Measurements from ENCODE around the gene NAGLU. TPM values are rescaled to one million over a fixed set of nuclear protein-coding genes. Genes with fewer than 3 reads are reported as not detected.

Gene NAGLU
- 21.9 and 31.2 TPM in 2 replicates for total RNA-seq (2014; rRNA removed; shearing (Covaris generic))
- polyA plus RNA-seq (2016; fragmentation: Nextera tagmentation; extraction: Ambion mirVana), result 12.0 and 13.0 TPM in 2 replicates
- long read RNA-seq, partial matches to known transcripts, result 0 of 1 reads
- long read RNA-seq, other reads (novel, unspliced or antisense), result 0 of 1 reads

DNA sequence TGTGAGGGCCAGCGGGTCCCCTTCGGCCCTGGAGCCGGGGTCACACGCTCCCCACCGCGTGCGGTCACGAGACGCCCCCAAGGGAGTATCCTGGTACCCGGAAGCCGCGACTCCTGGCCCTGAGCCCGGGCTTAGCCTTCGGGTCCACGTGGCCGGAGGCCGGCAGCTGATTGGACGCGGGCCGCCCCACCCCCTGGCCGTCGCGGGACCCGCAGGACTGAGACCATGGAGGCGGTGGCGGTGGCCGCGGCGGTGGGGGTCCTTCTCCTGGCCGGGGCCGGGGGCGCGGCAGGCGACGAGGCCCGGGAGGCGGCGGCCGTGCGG, at the start of gene NAGLU:
Gene NAGLU (plus strand): TSS at position 194 of the 324 bp plus-strand sequence. CDS start 32 bp downstream, at position 226.
- Mint-ChIP-seq H3K9me3 (no peaks in the 10 kb centered on the region; the same call in 2 of the 3 replicates), H3K4me3 (peak within 1 kb of the TSS; percentile 83), H3K4me1 (peaks cover 18% of the 10 kb centered on the region), H3K27ac (peak within 1 kb of the TSS; percentile 52), H3K27me3 (ENCODE audit: insufficient read depth, low read depth, poor library complexity) (peaks cover 16% of the 10 kb centered on the region), H3K36me3 (ENCODE audit: low read depth) (peaks cover 15% of the 10 kb centered on the region)
- H4K20me1 ChIP-seq (replicated peaks; ENCODE audit: insufficient read depth), result no peaks in the 10 kb centered on the region
- DNase-seq (ENCODE audit: low spot score) (peak; percentile 94), ATAC-seq (peak; percentile 81)
- peaks cover 24% of the 10 kb centered on the region; the same call in 1 of the 2 replicates for H3F3A ChIP-seq (replicated peaks; ENCODE audit: low read depth)
- no peaks in the 10 kb centered on the region for H3K36me3 ChIP-seq (ENCODE audit: insufficient read depth)
- peak within 1 kb of the TSS; percentile 95 for H3K4me2 ChIP-seq
- H3K27ac ChIP-seq (ENCODE audit: low read depth), result peak within 1 kb of the TSS; percentile 66
- TF ChIP-seq EZH2phosphoT487 (IDR thresholded peaks at IDR 0.05; ENCODE audit: unreplicated experiment) (no peak), POLR2AphosphoS5 (IDR thresholded peaks at IDR 0.05; ENCODE audit: low read depth) (peak; percentile 66)
- peaks cover 18% of the 10 kb centered on the region for H3K4me1 ChIP-seq (ENCODE audit: insufficient read depth)
- no peaks in the 10 kb centered on the region for H3K9me2 ChIP-seq (ENCODE audit: insufficient read depth)
- H2AFZ ChIP-seq, result 0 out of 2 replicates have a peak within 1 kb of the TSS, but pooled peaks have one; percentile 28
- H3K4me3 ChIP-seq, result peak within 1 kb of the TSS; percentile 68
- H3K79me2 ChIP-seq (replicated peaks; ENCODE audit: insufficient read depth), result no peaks in the 10 kb centered on the region
- peaks cover 29% of the 10 kb centered on the region for H3K27me3 ChIP-seq (ENCODE audit: insufficient read depth)

- Histone ChIP-seq H3F3A (replicated peaks; ENCODE audit: low read depth) (no peaks in the 10 kb centered on the region; the same call in 1 of the 2 replicates), H3K36me3 (ENCODE audit: insufficient read depth) (peaks cover 47% of the 10 kb centered on the region), H3K4me3 (no peak overlapping the region), H3K4me2 (no peak overlapping the region), H3K9me2 (ENCODE audit: insufficient read depth) (no peaks in the 10 kb centered on the region), H4K20me1 (replicated peaks; ENCODE audit: insufficient read depth) (no peaks in the 10 kb centered on the region; the same call in 1 of the 2 replicates), H3K27ac (ENCODE audit: low read depth) (no peak overlapping the region), H3K79me2 (replicated peaks; ENCODE audit: insufficient read depth) (no peaks in the 10 kb centered on the region), H3K4me1 (ENCODE audit: insufficient read depth) (no peaks in the 10 kb centered on the region), H3K27me3 (ENCODE audit: insufficient read depth) (no peaks in the 10 kb centered on the region), H2AFZ (no peak overlapping the region)
- no peaks in the 10 kb centered on the region for H3K4me1 Mint-ChIP-seq
- no peak overlapping the region for H3K4me3 Mint-ChIP-seq
- TF ChIP-seq CREB1 (CRISPR knock-in tag; IDR thresholded peaks at IDR 0.05; ENCODE audit: low read depth), result no peak
- no peak for TF ChIP-seq STAT1 (IDR thresholded peaks at IDR 0.05; ENCODE audit: unreplicated experiment)
- ATAC-seq (no peak), DNase-seq (ENCODE audit: low spot score) (no peak)
- H3K9me3 Mint-ChIP-seq, result no peaks in the 10 kb centered on the region
- no peak overlapping the region for H3K27ac Mint-ChIP-seq
- peaks cover 45% of the 10 kb centered on the region for H3K36me3 Mint-ChIP-seq (ENCODE audit: low read depth)
- no peaks in the 10 kb centered on the region for H3K27me3 Mint-ChIP-seq (ENCODE audit: insufficient read depth, low read depth, poor library complexity)
These were observed 48.0 kb upstream of the NAGLU start for GRCh38 chr17:42488032-42488431.

DNA sequence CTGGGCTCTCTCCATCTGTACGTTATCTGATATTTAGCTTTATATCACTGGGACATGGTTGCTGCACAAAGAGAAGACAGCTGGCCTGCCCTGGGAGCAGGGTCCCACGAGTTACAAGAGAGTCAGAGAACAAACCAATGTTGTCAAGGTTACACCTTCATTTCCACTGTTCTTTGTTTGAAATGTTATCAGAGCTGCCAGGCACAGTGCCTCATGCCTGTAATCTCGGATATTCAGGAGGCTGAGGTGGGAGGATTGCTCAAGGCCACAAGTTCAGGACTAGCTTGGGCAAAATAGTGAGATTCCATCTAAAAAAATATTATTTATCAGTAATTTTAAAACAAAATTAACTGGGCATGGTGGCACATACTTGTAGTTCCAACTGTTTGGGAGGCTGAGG, 42.7 kb upstream of the NAGLU start:
- H4K20me1 ChIP-seq (replicated peaks; ENCODE audit: insufficient read depth), result no peaks in the 10 kb centered on the region; the same call in 1 of the 2 replicates
- H3K36me3 Mint-ChIP-seq (ENCODE audit: low read depth), result peaks cover 58% of the 10 kb centered on the region
- H3K4me3 Mint-ChIP-seq, result no peak overlapping the region
- no peaks in the 10 kb centered on the region for H3K9me2 ChIP-seq (ENCODE audit: insufficient read depth)
- H3F3A ChIP-seq (replicated peaks; ENCODE audit: low read depth), result no peaks in the 10 kb centered on the region
- H3K36me3 ChIP-seq (ENCODE audit: insufficient read depth), result peaks cover 43% of the 10 kb centered on the region
- H3K4me1 ChIP-seq (ENCODE audit: insufficient read depth), result no peaks in the 10 kb centered on the region
- H3K79me2 ChIP-seq (replicated peaks; ENCODE audit: insufficient read depth), result no peaks in the 10 kb centered on the region
- H3K27ac ChIP-seq (ENCODE audit: low read depth), result no peak overlapping the region
- H3K27ac Mint-ChIP-seq, result no peak overlapping the region
- ATAC-seq, result no peak
- no peak overlapping the region for H3K4me2 ChIP-seq
- H3K9me3 Mint-ChIP-seq, result no peaks in the 10 kb centered on the region
- no peaks in the 10 kb centered on the region for H3K27me3 ChIP-seq (ENCODE audit: insufficient read depth)
- no peaks in the 10 kb centered on the region for H3K27me3 Mint-ChIP-seq (ENCODE audit: insufficient read depth, low read depth, poor library complexity)
- DNase-seq (ENCODE audit: low spot score), result no peak
- no peak overlapping the region for H2AFZ ChIP-seq
- H3K4me3 ChIP-seq, result no peak overlapping the region
- H3K4me1 Mint-ChIP-seq, result no peaks in the 10 kb centered on the region
- TF ChIP-seq JUNB (IDR thresholded peaks at IDR 0.05; ENCODE audit: unreplicated experiment) (no peak), CREB1 (CRISPR knock-in tag; IDR thresholded peaks at IDR 0.05; ENCODE audit: low read depth) (no peak), ZNF114 (CRISPR knock-in tag; IDR thresholded peaks at IDR 0.05) (no peak), EZH2phosphoT487 (IDR thresholded peaks at IDR 0.05; ENCODE audit: unreplicated experiment) (no peak), POLR2AphosphoS5 (IDR thresholded peaks at IDR 0.05; ENCODE audit: low read depth) (no peak), NANOG (IDR thresholded peaks at IDR 0.05; ENCODE audit: borderline replicate concordance) (no peak), EZH2 (IDR thresholded peaks at IDR 0.05; ENCODE audit: low read depth, unreplicated experiment) (no peak), REST (IDR thresholded peaks at IDR 0.05; ENCODE audit: unreplicated experiment) (no peak)
- TF ChIP-seq, protein P1, sequence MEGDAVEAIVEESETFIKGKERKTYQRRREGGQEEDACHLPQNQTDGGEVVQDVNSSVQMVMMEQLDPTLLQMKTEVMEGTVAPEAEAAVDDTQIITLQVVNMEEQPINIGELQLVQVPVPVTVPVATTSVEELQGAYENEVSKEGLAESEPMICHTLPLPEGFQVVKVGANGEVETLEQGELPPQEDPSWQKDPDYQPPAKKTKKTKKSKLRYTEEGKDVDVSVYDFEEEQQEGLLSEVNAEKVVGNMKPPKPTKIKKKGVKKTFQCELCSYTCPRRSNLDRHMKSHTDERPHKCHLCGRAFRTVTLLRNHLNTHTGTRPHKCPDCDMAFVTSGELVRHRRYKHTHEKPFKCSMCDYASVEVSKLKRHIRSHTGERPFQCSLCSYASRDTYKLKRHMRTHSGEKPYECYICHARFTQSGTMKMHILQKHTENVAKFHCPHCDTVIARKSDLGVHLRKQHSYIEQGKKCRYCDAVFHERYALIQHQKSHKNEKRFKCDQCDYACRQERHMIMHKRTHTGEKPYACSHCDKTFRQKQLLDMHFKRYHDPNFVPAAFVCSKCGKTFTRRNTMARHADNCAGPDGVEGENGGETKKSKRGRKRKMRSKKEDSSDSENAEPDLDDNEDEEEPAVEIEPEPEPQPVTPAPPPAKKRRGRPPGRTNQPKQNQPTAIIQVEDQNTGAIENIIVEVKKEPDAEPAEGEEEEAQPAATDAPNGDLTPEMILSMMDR (conservative IDR thresholded peaks at IDR 0.05; ENCODE audit: low read depth in 2 of 2), result no peak
- TF ChIP-seq, protein P2, sequence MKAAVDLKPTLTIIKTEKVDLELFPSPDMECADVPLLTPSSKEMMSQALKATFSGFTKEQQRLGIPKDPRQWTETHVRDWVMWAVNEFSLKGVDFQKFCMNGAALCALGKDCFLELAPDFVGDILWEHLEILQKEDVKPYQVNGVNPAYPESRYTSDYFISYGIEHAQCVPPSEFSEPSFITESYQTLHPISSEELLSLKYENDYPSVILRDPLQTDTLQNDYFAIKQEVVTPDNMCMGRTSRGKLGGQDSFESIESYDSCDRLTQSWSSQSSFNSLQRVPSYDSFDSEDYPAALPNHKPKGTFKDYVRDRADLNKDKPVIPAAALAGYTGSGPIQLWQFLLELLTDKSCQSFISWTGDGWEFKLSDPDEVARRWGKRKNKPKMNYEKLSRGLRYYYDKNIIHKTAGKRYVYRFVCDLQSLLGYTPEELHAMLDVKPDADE (IDR thresholded peaks at IDR 0.05), result no peak
